T-helper 1 cell (primary cell): Measurements from ENCODE around the gene FGF14.

Experiments
- DNase-seq, 5 donors: peaks; one replicate each; pipeline ENCODE4 v3.0.0-alpha.2; 2012 to 2020

The FGF14 gene

DNA sequence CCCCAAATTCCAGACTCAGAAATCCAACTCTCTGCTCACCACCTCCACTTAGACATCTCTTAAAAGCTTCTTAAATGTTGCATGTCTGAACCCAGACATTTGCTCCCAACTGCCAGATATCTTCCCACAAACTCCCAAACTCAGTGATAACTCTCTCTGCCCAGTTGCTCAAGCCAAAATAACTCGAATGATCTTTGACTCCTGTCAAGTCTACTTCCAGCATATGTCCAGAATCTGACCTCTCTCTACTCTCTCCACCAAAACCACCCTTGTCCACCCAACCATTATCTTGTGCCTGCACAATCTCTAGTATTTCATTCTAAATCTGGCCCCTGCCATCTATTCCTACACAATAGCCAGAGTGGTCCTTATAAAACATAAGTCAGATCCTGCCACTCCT lies 99.3 kb downstream of the FGF14 start:
- no peak for DNase-seq

DNA sequence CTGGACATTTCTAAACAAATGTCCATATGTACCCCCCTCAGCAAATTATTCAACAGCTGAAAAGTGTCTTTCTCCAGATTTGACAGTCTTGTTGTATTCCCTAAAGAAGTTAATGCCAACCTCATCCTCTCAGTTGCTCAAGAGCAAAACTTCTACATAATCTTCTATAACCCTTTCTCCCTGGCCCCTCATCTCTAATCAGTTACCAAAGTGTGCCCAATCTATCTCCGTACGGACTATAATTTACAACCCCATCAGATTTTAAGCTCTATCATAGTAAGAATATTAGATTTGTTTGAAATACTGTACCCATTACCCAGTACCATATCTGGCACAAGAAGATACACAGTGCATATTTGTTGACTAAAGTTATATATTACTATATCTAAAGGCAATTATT lies 101.5 kb downstream of the FGF14 start:
- no peak for DNase-seq

DNA sequence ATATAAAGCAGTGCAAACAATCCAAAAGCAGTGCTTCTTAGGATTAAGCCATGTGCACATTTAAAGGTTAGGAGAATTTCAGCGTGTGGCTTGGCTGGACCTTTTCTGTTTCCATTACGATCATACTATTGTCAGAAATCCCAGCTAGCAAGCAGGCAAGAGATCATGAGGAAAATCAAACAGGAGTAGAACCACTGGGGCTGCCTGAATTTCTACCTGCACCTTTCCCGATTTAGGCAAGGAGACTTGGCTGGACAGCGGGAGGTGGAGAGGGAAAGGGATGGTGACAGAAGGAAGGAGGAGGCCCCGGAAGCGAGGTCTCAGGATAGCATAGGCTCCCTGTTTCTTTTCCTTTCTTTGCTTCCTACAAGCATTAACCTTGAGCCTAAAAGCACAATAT lies 102.5 kb downstream of the FGF14 start:
- no peak for DNase-seq

DNA sequence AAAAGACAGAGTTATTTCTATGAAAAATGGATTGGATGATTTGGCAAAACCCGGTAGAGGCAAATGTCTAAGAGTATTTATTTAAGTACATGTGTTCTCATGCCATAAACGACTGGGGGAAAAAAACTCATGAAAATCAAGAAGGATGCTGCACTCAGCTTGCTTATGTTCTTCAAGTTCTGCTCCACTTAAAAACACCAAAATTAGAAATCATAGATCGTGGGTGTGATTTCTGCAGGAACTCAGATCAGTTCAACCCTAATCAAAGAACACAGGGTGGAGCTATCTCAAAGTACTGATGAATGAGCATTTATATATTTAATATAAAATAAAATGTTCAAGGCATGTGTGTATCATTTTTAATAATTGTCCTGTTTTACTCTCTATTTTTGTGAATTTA lies 103.8 kb downstream of the FGF14 start:
- DNase-seq = no peak

DNA sequence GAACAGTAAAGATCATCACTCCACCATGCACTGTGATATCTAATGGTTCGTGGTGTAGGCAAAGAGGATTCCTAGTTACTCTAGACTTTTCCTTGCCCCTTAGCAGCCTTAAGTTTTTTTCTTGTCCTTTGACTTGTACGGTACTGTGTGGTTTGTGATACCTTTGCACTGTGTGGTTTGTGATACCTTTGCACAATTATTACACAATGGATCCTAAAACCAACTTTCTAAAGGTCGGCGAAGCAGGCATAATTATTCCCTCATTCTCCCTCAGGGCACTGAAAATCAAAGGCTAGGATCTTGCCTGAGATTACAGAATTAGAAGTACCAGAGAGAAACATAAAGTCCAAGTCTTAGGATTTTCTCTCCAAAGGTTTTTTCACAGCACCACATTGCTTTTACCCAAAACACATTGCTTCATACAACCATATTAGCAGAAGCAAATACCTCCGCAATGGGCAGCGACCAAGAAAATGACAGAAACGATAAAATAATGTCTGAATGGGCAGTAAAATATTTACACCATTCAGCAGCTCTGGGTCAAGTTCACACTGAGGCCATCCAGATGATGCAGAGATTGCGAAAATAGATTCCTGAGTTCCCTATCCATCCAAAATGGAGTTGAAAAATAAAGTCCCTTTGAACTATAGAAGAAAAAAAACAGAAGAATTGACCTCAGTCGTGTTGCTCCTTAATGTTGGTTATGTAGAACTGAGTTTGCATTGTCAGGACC lies 106.4 kb downstream of the FGF14 start:
- DNase-seq = no peak

DNA sequence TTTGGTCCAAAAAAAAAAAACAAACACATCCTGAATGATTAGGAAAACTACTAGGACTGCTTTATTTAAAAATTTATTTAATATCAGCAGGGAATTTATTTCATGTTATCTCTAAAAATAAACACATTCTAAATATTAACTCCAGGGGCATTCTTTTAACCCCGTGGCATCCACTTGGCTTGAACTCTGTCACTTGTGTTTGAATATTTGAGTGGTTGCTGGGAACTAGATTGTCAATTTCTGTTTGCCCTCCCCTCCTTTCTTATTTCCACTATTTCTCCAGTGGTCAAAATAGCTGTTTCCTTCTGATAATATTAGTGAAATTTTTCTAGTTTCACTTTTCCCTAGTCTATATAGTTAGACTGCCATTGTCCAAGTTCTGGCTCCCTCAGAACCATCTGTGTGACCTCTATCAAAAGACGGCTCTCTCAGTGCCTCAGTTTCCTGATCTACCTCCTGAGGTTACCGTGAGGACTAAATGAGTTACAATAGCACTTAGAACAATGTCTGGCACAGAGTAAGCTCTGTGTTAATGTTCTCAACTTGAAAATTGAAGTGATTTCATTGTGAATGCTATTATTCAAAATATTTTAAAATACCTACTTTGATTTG lies 107.3 kb downstream of the FGF14 start:
- no peak for DNase-seq

DNA sequence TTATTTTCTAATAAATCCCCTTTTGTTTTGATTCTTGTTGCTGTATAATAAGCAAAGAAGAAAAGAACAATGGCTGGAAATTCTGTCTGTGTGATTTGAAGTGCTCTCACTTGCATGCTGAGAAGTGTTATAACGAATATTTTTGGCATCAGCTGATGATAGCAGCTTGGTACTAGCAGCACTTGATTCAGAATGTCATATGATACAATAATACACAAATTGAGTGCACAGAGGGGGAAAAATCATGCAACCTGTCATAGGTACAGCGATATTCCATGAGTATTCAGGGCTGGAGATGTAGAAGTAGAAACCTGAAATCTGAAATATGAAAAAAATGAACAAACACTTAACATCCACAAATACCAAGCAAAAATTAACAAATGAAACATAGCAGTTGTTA lies 108.1 kb downstream of the FGF14 start:
- DNase-seq = no peak

DNA sequence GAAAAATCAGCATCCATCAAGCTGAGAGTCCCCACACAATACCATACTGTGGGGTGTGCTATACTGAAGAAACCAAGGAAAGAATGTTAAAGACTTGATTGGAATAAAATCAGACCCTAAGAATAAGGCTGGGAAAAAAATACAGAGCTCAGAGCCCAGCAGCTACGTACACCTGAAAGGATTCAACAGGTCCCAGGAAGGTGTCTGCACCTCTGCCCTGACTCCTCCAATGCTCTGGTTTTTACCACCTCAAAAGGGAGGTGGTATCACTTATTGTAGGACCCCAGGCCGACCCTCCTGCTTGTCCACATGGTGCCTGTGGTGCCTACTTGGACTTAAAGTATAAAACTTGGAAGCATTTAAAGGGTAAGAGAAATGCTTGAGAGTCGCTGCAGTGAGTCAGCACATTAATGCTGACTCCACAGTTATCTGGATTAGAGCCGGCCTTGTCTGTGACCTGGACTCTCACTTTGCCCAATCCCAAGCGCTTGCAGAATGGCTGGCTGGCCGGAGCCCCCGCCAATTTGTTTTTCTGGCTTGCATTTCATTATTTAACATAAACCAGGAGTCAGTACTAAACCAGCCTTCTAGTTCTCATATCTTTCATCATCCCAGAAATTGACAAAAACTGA lies 110.1 kb downstream of the FGF14 start:
- DNase-seq = no peak

DNA sequence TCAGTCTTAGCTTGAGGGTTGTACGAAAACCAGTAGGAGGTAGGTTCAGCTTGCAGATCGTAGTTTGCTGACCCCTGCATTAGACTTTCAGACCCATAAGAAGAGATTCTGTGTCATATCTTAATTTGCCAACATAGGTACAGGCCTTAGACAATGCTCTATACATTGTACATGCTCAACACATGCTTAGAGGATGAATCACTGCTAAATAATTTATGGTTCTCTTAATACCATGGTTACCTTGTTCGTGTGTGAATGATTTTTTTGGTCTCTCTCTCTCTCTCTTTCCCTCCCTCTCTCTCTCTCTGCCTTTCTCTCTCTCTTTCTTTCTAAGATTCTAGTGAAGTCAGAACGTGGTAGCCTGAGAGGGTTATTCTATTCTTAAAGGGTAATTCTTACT lies 112.2 kb downstream of the FGF14 start:
- DNase-seq = no peak

DNA sequence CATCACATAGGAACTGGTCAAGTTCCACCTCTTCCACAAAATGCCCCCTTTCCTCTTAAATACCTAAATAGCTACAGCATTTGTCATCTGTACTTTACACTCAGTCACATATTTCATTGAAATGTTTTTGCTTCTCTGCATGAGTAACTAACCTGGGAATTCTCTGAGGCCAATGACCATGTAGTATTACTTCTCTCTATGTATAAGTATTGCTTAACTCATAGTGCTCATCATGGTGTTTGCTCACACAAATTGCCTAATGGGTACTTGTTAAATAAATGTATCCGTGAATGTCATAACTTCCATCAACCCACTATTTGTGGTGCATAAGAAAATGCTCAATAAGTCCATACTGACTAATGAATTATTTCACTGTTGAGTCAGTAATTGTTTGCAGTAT lies 115.5 kb downstream of the FGF14 start:
- DNase-seq = no peak

DNA sequence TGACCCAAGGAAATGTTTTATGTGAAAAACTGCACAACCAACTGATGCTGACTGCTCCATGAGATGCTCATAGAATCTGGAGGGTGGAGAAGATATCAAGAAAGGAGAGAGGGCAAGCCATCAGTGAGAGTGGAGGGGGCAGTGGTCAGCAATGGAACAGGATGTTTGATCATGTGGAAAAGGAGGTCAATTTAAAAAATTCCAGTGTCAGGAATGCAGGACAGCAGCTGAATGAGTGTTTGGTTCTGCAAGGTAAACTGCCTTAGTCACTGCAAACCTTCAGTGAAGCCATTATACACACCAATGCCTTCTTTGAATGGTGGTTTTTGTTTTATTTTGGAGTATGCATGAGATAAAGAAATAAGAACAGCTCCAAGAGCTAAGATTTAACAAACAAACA lies 121.5 kb downstream of the FGF14 start:
- no peak for DNase-seq

DNA sequence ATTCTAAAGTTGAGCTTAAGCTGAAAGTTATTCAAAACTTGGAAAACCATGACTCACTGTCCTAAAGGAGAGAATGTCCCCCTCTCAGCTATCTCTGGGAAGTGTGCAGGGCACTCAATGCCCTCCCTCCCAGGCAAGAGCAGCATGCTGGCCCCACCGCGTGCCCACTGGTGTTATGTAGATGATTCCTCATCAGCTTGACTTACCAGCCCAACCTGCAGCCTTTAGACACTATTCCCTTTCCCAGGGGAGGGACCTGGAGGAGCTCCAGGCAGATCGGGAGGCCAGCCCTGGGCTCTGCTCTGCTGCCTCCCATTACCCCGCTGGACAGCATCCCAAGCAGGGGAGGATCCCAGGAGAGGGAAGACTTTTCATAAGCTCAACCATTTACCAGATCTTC lies 124.6 kb downstream of the FGF14 start:
- DNase-seq = no peak

DNA sequence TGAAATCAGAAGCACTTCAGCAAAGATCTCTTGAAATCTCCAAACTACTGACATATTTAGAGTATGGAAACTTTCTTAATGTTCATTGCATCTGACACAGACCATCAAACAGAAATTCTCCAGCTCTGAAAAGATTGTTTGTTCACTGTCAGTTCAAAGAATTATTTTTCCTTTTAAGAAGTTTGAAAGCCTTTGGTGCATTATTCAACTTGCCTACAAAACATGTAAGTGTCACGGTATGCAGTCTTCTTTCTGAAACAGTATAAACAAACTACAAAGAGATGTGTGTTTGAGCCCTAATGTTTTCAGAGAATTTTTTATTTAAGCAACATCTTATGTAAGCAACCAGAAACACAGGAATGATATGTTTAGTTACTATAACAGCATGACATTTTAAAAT lies 125.4 kb downstream of the FGF14 start:
- no peak for DNase-seq

DNA sequence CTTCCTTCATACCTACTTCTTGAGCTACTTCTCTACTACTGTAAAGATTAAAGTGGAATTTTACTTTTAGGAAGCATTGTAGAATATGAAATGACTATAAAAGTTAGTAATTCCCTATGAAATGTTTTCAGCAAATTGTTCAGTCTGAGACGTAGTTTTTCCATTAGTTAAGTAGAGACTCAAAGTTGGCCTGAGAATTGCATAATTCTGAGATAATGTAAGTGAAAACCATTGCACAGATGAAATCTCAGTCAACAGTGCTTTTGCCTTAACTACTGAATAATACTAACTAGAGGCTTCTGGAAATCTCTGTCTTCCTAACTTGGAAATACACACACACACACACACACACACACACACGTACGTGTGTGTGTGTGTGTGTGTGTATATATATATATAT lies 125.9 kb downstream of the FGF14 start:
- no peak for DNase-seq

DNA sequence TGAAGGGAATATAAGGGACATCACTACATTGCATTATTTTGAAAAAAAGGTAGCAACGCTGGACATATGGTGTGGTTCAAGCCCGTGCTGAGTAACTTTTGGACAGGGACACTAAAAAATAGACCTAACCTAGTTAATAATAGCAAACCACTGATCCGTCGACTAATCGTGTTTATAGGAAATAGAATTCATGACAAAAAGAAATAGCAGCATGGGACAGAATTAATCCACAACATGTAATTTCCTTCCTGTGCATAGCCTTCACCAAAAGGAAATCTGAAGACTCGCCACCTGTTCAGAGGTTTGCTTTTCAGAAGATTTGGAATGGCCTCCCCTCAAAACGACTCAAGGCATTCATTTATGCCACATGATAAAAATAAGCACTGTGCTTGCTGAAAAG lies 128.7 kb downstream of the FGF14 start:
- DNase-seq = no peak

DNA sequence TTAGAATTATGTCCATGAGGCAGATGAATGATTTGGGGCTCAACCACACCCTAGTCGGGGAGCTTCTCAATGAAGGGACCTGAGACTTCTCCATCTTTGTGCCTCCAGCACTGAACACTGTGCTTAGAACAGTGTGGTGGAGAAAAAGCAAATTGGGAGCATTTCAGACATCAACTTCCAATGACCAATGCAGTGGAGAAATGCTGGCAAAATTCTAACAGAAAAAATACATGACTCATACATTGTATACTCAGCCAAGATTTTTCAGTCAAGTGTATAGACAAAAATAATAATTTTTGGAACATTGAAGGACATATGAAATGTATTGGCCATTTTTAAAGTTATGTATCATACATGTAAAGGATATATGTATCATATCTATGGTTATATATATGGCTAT lies 134.7 kb downstream of the FGF14 start:
- no peak for DNase-seq

DNA sequence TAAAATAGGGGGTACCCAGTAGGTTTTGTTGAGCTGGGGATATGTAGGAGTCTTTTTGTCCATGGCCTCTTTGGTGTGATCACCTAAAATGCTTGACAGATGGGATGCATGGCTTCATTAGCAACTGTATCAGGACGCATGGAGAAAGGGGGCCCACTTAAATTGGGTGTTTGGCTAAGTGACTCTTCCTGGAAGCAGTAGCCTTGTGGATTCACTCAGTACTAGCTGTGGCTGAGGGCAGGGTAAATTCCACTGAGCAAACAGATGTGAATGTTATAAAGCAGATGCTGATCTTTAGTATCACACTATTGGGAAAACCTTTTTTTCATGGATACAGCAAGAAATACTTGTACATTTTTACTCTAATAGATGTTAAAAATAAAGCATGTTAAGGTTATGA lies 140.0 kb downstream of the FGF14 start:
- no peak for DNase-seq

DNA sequence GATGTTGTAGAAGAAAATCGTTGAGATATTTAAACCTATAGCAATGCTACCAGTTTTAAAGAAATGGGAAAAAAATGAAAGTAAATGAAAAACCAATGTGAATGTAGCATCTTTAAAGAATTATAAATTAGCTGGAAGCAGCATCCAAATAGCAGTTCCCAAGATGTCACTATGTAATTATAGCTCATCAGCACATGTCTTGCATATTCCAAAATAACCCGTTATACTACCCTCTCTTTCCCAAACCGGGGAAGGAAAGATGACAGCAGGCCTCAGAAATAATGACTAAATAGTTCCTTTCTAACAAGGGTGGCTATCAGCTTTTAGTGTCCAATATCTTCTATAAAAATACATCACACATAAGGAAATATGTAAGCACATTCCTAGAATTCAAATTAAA lies 140.5 kb downstream of the FGF14 start:
- no peak for DNase-seq

DNA sequence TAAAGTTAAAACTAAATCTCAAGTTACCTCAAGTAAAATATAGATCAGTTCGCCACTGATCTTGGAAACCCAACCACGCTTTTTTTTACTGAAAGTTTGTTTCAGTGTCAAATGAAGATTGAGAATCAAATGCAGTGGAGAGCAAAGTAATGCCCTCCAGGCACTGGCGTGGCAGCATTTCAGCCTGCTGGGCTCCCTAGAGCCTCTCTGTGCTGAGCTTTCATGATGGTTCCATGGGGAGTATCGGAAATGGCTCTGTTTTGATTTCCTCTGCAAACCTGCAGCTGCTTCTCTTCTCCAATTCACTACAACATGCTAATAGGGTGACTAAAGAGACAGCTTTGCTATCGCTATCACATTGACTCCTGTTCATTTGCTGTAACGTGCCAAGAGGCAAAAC lies 141.6 kb downstream of the FGF14 start:
- DNase-seq = no peak

DNA sequence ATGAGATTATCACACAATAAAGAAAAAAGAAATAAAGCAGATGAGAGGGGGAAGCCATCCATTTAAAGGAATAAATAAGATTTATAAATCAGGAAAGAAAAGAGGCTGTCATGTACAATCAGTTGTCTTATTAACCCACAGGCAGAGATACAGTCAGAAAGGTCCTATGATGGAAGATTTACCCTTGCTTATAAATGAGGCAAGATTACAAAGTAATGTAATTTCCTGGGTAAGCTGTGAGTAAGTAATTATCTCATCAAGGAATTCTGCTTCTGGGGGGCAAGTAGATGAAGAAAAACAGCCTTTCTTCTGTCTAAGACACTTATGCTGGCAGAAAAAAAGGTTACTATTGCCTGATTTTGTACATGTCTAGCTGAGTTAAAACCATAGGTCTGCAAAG lies 146.4 kb downstream of the FGF14 start:
- no peak for DNase-seq

DNA sequence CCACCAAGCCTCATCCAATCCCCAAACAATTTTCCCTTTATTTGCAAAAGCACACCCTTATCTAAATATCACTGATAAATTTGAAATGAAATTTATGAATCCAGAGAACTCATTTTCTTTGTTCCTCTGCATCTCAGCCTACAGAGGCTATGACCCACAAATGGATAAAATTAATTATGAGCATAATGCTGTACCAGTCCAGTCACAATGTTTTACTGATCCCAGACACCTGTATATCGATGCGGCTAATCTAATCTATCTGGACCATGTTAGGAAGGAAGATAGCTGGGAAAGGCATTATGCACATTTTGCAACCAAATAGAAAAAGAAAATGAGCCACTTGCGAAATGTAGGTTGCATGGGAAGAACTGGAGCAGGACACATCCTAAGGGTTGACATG lies 150.0 kb downstream of the FGF14 start:
- no peak for DNase-seq

DNA sequence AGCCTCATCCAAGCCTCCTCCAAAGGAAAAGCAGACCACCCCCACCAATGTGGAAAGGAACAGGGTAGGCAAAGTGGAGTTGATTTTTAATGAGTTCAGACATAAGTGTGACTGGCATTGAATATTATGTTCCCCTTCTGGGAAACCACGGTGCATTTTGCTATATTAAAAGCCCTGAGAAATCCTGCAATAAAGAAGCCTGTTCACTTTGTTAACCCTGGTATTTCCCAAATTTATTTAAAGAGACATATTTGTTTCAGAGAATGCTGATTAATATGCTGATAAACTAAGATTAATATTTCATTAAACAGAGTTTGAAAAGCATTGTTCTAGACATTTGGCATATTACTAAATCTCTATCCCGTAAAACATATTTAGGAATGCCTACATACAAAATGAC lies 151.4 kb downstream of the FGF14 start:
- DNase-seq = no peak

DNA sequence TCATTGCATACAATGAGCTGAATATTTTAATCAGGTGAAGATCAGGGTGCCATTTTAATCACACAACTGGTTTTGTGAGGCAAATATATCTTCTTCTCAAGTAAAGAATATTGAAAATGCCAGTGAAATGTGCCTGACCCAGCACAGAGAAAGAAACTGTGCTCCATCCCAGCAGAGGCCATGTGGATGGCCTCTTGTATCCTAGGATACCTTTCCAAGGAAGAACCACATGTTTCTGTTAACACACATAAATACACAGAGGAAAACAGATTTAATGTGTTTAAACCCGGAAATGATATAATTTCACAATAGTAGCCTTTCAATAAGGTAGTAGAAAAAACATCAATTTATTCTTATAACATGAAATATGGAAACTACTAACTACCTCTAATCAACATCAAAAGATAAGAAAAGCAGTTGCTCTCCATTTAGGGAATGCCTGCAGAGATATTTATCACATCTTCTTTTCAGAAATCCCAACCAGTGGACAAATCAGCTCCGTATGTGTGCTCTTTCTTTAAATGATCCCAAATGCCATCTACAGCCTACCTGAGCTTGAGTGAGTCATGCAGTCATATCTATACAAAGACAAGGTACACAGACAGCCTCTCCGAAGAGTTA lies 157.1 kb downstream of the FGF14 start:
- DNase-seq = no peak

DNA sequence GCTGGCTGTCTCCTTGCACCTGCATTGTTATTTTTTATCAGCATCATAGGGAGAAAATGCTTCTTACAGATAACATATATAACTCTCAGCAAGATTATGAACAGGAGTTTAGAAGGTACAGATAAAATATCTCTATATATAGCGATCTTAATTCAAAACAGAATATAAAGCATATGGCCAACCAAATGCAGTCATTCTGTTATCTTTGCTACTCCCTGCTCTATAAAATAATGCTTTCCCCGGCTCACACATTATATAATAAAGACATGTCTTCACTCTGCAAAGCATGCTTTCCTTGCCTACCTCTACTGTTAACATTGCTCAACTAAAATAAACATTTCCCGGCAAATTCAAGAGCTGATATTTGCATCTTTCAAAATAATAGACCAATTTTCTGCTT lies 161.7 kb downstream of the FGF14 start:
- DNase-seq = no peak
